CD4-positive, alpha-beta T cell treated with Interferon gamma for 1 hour (primary cell): ENCODE results near the gene MPZL3.

Experiments used
- DNase-seq: peaks from one replicate; pipeline ENCODE4 v3.0.0-alpha.2; 2020

The MPZL3 gene

DNA sequence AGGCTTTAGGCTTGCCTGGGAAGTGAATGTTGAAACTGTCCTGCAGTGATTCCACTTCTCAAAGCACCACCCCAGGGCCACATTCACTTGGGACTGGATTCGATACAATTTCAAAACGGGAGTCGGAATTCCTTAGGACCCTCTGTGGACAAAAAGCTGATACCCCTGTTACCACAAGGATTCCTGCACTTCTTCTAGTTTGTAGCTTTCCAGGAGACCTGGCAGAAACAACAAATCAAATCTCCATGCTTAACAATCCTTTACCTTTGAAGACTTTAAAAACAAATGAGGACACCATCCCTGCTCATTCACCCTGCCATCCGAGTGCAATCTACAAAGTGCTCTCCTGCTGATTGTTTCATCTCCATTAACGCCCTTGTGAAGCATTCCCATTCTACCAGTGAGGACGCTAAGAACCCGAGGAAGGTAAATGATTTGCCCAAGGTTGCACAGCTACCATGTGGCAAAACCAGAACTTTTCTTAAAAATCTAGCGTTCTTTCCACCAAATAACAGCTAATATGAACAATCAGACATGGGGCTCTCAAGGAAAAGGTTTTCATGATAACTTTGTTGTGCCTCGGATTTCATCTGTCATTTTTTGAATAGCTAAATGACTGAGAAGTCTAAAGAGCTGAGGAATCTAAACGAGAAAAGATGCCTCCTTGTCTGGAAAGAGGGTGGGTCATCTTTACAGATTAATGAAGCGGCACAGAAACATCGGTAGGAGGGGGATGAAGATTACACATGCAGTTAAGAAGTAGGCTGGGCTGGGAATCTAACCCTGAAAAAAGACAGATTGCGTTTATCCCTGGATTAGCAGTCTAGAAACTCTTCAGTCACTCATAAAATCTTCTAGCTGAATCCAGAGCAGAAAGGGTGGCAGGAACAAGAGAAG lies 12.7 kb upstream of the MPZL3 start:
- DNase-seq, result no peak

DNA sequence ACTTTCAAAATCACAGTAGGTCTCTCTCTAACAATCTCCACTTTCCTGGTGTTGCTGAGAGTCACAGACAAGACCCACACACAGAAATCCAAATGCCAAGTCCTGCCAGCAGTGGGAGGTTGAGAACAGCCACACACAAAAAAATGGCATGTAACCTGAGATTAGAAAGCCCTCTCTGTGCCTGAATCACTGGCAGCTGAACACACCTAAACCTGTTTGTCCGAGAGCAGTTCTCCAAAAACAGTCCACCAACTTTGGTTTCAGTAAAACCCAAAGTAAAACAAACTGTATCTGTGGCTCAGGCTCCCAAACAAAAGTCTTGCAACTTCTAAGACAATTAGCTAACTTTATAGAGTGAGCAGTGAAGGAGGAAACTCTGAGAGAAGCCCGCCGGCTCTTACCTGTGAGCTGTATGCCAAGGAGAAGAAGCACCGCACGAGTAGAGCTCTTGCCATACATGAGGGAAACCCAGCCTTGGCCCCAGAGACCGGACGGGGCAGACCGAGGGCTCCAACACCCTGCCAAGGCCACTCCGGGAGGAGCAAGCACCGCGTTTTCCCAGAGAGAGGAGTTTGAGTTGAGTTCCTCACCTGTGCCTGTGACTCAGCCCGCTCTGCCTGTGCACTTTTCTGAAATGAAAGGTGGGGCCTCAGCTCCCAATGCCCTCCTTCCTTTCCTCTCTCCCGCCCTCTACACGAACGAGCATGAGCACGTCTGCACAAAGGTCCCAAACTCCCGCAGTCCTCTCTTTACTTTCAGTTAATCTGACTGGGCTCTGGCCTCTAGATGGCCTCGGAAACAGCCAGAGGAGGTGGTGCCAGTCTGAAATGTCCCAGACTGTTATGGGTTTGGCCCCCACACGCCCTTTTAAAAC lies 11.8 kb upstream of the MPZL3 start, which contains the start of gene MPZL2:
Gene MPZL2, minus strand, starts transcription at position 603 of the 874 bp plus-strand sequence. Its CDS starts 144 bp downstream, at position 459.
- DNase-seq, result no peak

DNA sequence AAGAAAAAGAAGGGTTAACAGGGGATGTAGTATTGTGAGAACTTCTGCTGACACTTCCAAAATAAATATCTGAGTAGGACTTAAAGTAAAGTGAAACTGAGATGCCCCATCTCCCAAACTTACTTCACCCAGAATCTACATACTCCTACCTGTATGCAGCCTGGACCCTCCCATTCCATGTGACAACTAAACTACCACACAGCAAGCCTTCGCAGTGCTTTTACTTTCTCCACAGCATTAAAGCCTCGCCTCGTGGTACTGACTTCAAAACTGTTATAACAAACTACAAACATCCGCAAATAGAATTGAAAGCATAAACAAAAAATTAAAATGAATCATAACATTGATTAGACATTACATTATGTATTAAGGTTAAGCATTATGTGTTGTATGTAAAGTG lies 10.9 kb upstream of the MPZL3 start:
- no peak for DNase-seq

DNA sequence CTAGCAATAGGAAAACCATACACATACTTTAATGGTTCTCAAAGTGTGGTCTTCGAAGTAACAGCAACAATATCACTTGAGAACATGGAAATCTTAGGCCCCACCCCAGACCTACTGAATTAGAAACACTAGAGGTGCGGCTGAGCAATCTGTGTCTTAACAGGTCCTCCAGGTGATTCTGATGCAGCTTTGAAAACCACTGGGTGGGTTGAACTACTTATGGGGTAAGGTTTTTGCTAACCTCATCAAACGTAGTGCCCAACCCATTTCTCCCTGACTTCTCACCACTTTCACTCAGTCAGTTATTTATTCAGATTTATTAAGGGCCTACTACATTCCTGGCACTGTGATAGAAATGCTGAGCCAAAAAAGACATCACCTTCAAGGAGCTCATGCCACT lies 8.2 kb upstream of the MPZL3 start:
- no peak for DNase-seq

DNA sequence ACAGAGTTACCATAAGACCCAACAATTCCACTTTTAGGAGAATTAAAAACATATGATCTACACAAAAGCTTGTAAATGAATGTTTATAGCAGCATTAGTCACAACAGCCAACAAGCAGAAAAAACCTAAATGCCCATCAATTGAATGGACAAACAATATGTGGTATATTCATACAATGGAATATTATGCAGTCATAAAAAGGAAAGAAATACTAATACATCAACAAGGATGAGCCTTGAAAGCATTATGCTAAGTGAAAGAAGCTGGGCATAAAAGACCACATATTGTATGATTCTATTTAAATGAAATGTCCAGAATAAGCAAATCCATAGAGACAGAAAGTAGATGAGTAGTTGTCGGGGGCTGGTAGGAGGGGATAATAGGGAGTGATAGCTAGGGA lies 7.0 kb upstream of the MPZL3 start:
- no peak for DNase-seq

DNA sequence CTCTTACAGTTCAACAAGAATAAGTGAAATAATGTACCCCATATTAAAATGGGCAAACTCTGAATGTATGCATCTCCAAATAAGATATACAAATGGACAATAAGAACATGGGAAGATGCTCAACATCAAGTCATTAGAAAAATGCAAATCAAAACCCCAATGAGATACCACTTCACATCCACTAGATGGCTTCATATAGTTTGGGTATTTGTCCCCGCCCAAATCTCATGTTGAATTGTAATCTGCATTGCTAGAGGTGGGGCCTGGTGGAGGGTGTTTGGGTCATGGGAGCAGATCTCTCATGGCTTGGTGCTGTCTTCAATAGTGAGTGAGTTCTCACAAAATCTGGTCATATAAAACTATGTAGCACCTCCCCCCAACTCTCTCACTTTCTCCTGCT lies 6.2 kb upstream of the MPZL3 start:
- DNase-seq, result no peak

DNA sequence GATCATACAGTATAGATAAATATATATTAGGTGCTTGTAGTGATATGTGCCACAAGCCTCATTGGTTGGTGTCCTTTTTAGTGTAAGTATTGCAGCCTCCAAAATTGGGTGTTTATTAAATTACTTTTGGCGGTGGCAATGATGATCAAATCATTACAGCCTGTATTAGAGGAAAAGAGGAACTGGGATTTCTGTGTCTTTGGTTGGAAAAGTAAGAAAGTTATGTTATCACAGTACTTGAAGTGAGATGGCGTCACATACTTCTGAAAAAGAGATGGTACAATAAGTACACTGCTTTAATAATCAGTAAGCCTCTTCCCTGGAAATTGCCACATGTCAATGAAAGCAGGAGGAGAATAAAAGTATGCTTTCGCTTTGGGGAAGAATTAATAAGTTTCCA lies 523 bp upstream of the MPZL3 start:
- DNase-seq, result no peak

DNA sequence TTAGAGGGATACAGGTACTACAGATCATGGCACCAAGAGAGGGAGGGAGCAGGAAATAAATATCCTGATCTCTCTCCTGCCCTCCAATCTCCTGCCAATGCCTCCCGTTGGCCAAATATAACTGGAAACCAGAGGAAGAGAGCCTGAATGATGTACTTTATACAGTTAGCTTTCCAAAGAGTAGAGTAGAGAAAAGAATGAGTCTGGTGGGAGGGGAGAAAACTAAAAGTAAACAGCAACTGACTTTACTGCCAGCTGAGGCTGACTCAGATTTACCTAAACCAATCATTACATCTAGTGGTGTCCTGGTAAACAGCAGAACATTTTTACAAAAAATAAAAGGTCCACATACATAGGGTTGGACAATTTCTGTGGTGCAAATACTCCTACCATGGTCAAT lies 5.1 kb downstream of the MPZL3 start:
- no peak for DNase-seq

DNA sequence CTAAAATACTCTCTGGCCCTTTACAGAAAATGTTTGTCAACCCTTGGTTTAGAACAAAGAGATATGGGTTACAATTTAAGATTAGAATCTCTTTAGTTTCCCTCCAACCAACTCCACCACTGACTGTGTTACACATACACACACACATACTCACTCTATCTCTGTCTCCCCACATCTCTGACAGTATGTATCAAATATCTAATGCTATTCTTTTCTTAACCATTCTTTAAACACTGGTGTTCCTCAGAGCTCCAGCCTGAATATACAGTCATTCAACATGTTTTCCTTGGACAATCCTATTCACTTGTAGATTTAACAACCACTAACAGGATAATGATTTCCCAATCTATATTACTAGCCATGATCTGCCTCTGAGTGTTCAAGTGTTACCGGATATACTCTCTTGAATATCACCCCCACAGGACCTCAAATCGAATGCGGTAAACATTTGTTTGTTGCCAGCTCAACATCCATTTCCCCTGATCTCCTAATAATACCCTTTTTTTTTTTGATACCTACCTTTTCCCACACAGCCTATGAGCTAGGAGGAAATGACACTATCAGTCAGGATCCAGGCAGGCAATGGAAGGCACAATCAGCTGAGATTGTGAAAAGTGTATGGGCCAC lies 6.1 kb downstream of the MPZL3 start:
- DNase-seq, result no peak

DNA sequence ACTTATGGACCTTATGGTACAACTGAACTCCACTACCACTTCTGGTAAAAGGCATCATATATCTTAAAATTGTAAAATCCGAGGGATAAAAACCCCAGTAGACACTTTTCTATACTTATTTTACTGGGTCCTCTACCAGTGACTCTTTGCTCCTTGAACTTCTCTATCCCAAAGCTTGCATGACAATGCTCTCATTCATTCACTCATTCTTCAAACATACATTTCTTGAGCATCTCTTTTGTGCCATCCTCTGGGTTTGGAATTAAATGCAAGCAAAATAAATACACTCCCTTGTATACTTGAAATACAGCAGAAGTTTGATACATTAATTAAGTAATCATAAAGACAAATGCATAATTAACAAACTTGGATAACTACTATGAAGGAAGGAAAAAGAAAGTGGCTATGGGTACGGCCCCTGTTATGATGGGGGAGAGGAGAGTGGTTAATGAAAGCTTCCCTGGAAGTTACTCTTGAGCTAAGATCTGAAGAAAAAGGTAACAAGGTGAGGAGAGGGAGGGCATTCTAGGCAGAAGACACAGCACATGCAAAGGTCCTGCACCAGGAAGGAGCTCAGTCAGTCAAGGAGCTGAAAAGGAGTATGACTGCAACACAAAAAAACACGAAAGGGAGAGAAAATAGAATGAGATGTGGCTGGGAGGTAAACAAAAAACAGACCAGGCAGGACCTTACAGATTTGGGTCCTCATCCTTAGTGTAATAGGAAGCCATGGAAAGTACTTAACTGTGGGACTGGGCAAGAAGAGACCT lies 8.0 kb downstream of the MPZL3 start:
- no peak for DNase-seq

DNA sequence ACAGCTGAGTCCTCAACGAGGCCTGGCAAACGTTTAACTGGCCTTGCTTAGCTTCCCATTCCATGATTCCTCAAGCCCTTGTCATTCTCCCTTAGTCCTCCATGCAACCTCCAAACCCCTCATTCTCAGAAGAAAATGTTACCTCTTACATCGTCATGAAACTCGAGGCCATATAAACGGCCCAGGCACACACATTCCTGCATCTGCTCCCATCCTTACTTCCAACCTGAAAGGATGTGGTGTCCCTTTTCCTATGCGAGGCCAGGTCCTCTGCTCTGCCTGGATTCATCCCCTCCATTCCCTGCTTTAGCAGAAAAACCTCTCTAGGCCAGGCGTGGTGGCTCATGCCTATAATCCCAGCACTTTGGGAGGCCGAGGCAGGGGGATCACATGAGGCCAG lies 9.0 kb downstream of the MPZL3 start:
- DNase-seq, result no peak

DNA sequence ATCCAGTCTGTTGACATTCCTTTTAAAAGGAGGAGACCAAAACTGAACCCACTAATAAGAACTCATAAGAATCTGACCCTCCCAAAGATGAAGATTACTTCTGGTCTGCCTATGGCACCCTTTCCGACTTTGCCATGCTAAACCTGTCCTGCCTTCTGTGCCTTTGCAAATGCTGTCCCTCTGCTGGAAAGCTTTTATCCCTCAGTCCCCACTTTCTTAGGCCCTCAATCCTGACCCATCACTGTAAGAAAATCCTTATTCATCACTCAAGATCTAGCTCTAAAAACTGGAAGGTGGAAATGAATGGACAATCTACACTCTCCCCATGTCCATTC lies 10.4 kb downstream of the MPZL3 start:
- DNase-seq, result no peak

DNA sequence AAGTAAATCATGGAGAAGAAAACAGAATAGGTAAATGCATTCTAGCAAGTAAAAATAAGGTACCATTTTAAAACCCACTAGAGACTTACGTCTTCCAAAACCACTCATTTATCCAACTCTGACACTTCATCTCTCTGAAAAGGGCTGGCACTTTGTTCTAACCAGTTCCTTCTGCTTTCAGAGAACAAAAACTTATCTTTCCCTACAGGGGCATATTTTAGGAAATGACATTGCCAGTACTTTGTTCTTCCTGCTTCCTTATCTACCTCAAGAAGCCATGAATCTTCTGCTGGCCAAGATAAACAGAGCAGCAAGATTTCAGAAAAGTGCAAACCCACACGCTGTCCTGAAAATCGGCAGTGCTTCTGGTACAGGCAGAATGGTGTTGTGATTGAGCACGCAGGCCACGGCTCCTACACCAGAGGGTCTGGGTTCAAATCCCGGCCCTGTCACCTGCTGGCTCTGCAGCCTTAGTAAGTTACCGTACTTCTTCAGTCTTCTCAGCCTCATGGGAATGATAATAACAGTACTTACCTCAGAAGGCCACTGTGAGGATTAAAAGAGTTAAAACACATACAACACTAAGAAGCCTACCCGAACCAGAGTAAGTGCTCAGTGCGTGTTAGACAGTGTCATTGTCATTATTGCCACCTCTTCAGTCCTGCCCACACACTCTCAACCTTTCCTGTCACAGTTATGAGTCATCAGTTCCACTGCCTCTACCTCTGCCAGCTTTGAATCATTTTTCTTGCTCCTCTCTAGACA lies 11.0 kb downstream of the MPZL3 start:
- peak; percentile 59 for DNase-seq

DNA sequence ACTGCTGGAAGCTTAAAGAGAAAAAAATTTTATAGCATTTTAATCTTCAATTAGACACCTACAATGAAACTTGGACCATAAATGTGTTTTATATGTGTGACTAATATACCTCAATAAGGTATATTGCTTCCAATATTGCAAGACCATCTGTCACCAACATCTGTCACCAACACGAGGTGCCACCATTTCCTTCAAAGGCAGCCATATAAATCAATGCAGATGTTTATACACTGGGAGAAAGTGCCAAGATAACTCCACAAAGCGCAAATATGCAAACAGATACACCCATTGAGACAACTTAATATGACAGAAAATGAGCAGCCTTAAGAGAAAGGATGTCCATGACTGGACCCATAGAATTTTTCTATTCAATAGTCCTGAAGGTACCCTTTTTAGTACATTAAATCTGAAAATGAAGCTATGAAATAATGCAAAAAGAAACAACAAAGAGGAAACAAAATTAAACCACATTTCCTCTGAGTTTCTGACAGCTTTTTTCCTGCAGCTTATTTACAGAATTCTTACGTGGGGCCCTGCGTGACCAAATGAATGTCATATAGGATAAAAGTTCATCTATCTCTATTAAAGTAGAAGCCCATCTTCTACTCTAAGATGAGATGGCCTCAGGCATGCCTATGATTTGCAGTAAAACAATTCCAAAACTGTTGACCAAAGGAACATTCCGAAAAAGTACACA lies 12.5 kb downstream of the MPZL3 start:
- DNase-seq, result no peak

DNA sequence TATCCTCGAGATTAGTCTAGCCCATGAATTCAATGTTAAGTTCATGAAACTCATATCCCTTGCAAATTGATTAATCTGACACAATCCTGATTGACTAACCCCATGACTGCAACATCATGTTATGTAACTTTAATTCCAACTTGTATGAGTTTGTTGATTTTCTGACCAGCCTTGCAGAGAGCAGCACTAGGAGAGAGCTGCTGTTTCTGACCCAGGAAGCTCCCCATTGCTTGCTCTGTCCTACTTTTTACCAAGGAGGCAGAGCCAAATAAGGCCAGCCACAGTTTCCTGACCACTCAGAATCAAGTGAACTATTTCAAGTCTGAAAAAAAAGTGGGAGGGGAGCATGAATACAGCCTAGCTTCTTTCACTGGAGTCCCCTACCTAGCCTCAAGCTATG lies 13.2 kb downstream of the MPZL3 start:
- DNase-seq, result no peak

DNA sequence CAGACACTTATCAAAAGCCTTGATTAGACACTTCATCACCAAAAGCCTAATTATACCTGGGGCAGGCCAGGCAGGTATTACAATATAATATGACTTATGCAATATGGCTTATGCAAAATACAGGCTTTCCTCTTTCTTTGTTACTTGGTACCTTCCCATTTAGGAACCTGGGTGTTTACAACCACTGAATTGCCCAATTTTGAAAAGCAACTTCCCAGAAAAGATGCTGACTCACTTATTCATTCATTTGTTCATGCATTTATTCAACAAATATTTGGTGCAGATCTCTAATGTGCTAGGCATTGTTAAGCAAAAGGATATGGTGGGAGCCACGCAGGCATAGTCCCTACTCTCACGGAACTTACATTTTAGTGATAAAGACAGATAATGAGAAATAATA lies 13.7 kb downstream of the MPZL3 start:
- DNase-seq, result no peak

DNA sequence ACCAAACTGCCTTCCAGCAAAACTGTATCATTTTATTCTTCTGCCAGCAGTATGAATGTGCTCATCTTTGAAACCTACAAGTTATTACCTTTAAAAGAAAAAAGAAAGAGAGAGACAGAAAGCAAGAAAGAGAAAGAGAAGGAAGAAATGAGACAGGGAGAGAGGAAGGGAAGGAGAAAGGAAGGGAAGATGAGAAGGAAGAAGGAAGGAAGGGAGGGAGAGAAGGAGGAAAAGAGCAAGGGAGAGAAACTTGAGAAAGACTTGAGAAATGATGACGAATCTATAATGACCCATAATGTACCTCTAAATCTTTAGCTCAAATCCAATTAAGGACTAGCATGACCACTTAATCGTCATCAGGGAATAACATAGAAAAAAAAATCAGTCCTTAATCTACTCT lies 16.0 kb downstream of the MPZL3 start:
- no peak for DNase-seq

DNA sequence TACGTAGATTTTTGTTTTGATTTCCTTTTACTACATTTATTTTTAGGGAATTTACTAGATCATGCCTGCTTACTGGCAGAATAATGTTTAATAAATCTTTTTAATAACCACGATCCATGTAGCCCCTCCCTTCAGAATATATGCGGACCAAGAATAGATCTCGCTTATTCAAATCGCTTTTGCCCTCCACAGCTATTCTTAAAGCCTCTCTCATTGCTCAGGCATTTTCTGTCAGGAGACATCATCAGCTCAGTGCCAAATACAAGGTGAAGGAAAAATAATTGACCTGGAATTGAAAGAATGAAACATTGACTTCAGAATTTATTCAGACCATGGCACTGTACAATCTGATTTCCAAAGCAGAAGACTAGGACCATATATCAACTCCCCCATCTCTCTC lies 17.3 kb downstream of the MPZL3 start:
- no peak for DNase-seq

DNA sequence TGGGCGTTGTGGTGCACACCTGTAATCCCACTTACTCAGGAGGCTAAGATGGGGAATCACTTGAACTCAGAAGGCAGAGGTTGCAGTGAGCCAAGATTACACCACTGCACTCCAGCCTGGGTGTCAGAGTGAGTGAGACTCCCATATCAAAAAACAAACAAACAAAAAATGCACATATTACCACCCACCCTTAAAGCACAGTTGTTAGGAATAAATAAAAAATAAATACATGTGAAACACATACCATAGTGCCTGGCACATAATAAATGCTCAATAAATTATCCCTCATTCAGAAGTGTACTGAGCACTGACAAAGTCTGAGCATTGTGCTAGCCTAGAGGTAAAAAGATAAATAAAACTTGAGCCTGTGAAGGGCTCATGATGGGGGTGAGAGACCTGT lies 18.3 kb downstream of the MPZL3 start:
- no peak for DNase-seq

DNA sequence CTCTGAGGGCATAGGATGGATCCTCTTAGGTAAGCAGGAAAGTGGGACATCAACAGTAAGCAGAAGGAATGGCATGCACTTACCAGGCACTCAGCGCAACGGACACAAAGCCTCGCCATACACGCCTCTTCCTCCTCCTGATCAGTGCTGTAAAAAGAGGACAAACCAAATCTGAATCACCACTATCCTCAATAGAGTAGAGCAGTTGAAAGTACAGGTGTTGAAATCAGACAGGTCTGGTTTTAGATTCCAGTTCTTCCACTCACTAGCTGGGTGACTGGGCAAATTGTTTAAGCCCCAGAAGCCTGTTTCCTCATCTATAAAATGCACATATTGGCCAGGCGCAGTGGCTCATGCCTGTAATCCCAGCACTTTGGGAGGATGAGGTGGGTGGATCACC lies 18.8 kb downstream of the MPZL3 start:
- no peak for DNase-seq

DNA sequence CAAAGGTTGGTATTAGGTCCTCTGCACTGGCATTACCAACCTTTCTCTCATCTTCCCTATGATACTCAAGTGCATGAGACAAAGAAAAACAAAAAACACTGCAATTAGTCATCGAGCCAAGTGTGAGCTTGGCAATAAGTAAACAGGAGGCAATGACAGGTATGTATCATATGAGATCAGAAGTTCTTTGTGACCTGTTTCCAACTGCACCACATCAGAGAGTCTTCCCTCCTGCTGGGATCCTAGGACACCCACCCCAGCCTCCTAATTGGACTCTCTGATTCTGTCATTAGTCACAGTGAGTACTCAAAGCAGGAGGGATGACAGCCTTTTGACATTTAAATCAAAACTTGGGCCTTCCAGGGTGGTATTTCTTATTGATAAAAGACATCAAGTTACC lies 19.5 kb downstream of the MPZL3 start:
- no peak for DNase-seq

DNA sequence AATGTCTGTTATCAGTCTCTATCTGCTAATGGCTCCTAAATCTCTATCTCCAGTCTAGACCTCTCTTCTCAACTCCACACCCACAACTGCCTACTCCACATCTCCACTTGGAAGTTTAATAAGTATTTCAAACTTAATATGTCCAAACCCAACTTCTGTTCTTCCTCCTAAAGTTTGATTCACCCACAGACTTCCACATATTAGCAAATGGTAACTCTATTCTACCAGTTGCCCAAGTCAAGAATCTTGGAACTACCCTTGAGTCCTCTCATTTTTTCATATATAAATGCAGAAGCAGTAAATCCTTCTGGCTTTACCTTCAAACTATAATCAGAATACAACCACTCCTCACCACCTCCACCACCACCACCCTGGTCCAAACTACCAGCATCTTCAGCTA lies 20.7 kb downstream of the MPZL3 start:
- no peak for DNase-seq
